IMR-90 (cell line): ENCODE results near the gene POLR1A. TPM values are rescaled to one million over a fixed set of nuclear protein-coding genes. Genes with fewer than 3 reads are reported as not detected.

Experiments
- ATAC-seq: fragments of 200-7000 bp; cut with Tn5 transposase; 2 replicates; pipeline ENCODE4 v1.9.1; 2020; ENCODE audit warnings: low read depth, mild to moderate bottlenecking, moderate library complexity
- BruUV-seq: library from RNA; stranded (reverse); fragments of 400-500 nt; replicated peaks from 2 replicates; lab custom pipeline; 2021; lab: Mats Ljungman, UMichigan
- CTCF ChIA-PET: fragments of 300-600 bp; formaldehyde crosslinking; extraction: SDS; loops from one replicate; lab custom pipeline; 2021; ENCODE audit warnings: antibody characterized with exemption; lab: Yijun Ruan, JAX
- POLR2A ChIA-PET: fragments of 300-600 bp; sonication (Branson Sonifier 250); formaldehyde crosslinking; loops from one replicate; lab custom pipeline; 2022; ENCODE audit warnings: antibody characterized with exemption; ENCODE audit not compliant: unreplicated experiment; lab: Charles Lee
- DNase-seq: peaks from one replicate; pipeline ENCODE4 v3.0.0; 2013
- H2AFZ ChIP-seq: replicated peaks from 2 replicates; pipeline ENCODE3; 2013; ENCODE audit warnings: low read length, mild to moderate bottlenecking; ENCODE audit not compliant: poor library complexity
- H2AK5ac ChIP-seq: 2 replicates; pipeline ENCODE4 v1.6.1; 2013; ENCODE audit warnings: low read depth, low read length, inconsistent platforms
- H2AK9ac ChIP-seq: replicated peaks from 2 replicates; pipeline ENCODE3; 2013; ENCODE audit warnings: mild to moderate bottlenecking, low read depth, low read length, moderate library complexity; ENCODE audit not compliant: poor library complexity
- H2BK120ac ChIP-seq: 2 replicates; pipeline ENCODE4 v1.6.1; 2013; ENCODE audit warnings: low read depth, low read length, inconsistent platforms
- H2BK15ac ChIP-seq: 3 replicates; pipeline ENCODE4 v1.6.1; 2013; ENCODE audit warnings: low read depth, low read length, inconsistent platforms
- H2BK20ac ChIP-seq: 2 replicates; pipeline ENCODE4 v1.6.1; 2013; ENCODE audit warnings: low read depth, mild to moderate bottlenecking, inconsistent platforms, low read length, moderate library complexity
- H2BK5ac ChIP-seq: 2 replicates; pipeline ENCODE4 v1.6.1; 2013; ENCODE audit warnings: mild to moderate bottlenecking, low read depth, low read length, inconsistent platforms; ENCODE audit not compliant: poor library complexity, severe bottlenecking
- H3K14ac ChIP-seq: replicated peaks from 2 replicates; pipeline ENCODE4 v1.6.1; 2013; ENCODE audit warnings: low read depth, low read length, inconsistent platforms
- H3K18ac ChIP-seq: 2 replicates; pipeline ENCODE4 v1.6.1; 2013; ENCODE audit warnings: low read depth, low read length, control low read depth
- H3K23ac ChIP-seq: 2 replicates; pipeline ENCODE4 v1.6.1; 2013; ENCODE audit warnings: low read depth, low read length, inconsistent platforms
- H3K27ac ChIP-seq: 2 replicates; pipeline ENCODE4 v1.5.1; 2013; ENCODE audit warnings: mild to moderate bottlenecking, control low read depth, low read length; ENCODE audit not compliant: insufficient read depth
- H3K27me3 ChIP-seq: 2 replicates; pipeline ENCODE4 v1.6.1; 2013; ENCODE audit warnings: low read length; ENCODE audit not compliant: control insufficient read depth, insufficient read depth
- H3K36me3 ChIP-seq: 2 replicates; pipeline ENCODE4 v1.6.1; 2013; ENCODE audit warnings: low read length, mixed read lengths; ENCODE audit not compliant: control insufficient read depth, insufficient read depth
- H3K4ac ChIP-seq: 2 replicates; pipeline ENCODE4 v1.6.1; 2013; ENCODE audit warnings: low read depth, low read length, inconsistent platforms
- H3K4me1 ChIP-seq: 2 replicates; pipeline ENCODE4 v1.6.1; 2013; ENCODE audit warnings: low read length, mixed read lengths; ENCODE audit not compliant: control insufficient read depth, insufficient read depth
- H3K4me2 ChIP-seq: 2 replicates; pipeline ENCODE4 v1.6.1; 2013; ENCODE audit warnings: low read depth, mild to moderate bottlenecking, control low read depth, low read length, moderate library complexity
- H3K4me3 ChIP-seq: 2 replicates; pipeline ENCODE4 v1.5.1; 2013; ENCODE audit warnings: low read depth, mild to moderate bottlenecking, control low read depth, low read length, moderate library complexity; ENCODE audit not compliant: insufficient read depth
- H3K56ac ChIP-seq: 2 replicates; pipeline ENCODE4 v1.6.1; 2013; ENCODE audit warnings: low read length, inconsistent platforms; ENCODE audit not compliant: insufficient read depth; ENCODE audit errors: extremely low read depth
- H3K79me1 ChIP-seq, 2 experiments: 2 replicates each; pipeline ENCODE4 v1.6.1; 2013; ENCODE audit warnings: low read length in 2 of 2, inconsistent platforms in 1 of 2, low read depth in 1 of 2
- H3K9ac ChIP-seq: 2 replicates; pipeline ENCODE4 v1.6.1; 2013; ENCODE audit warnings: low read depth, low read length, control low read depth
- H3K9me1 ChIP-seq: 2 replicates; pipeline ENCODE4 v1.6.1; 2013; ENCODE audit warnings: low read length, inconsistent platforms; ENCODE audit not compliant: insufficient read depth
- H3K9me3 ChIP-seq: 2 replicates; pipeline ENCODE4 v1.6.1; 2013; ENCODE audit warnings: low read length; ENCODE audit not compliant: control insufficient read depth, insufficient read depth
- H4K20me1 ChIP-seq: 2 replicates; pipeline ENCODE4 v1.6.1; 2013; ENCODE audit warnings: low read length, inconsistent platforms; ENCODE audit not compliant: insufficient read depth
- H4K5ac ChIP-seq: 2 replicates; pipeline ENCODE4 v1.6.1; 2013; ENCODE audit warnings: mild to moderate bottlenecking, low read depth, low read length, control low read depth
- H4K8ac ChIP-seq, 2 experiments: 2 replicates each; pipeline ENCODE4 v1.6.1; 2013; ENCODE audit warnings: low read depth in 2 of 2, low read length in 2 of 2, control low read depth in 1 of 2, inconsistent platforms in 1 of 2
- H4K91ac ChIP-seq: 2 replicates; pipeline ENCODE4 v1.6.1; 2013; ENCODE audit warnings: low read depth, low read length, inconsistent platforms; ENCODE audit not compliant: insufficient read depth
- BHLHE40 ChIP-seq: fragments of 150-350 bp; IDR thresholded peaks from 2 replicates; pipeline ENCODE4 v1.6.1; 2016; ENCODE audit warnings: mild to moderate bottlenecking, low read depth, low read length
- CEBPB ChIP-seq: IDR thresholded peaks from 2 replicates; pipeline ENCODE4 v1.6.1; 2012; ENCODE audit warnings: low read depth, low read length, improper control_type of control experiment
- CHD1 ChIP-seq: IDR thresholded peaks from 2 replicates; pipeline ENCODE4 v1.6.1; 2012; ENCODE audit warnings: low read depth, low read length, improper control_type of control experiment
- CTCF ChIP-seq: conservative IDR thresholded peaks from 2 replicates; pipeline ENCODE4 v1.5.1; 2012; ENCODE audit warnings: mild to moderate bottlenecking, low read depth, low read length, improper control_type of control experiment
- FOS ChIP-seq: fragments of 150-350 bp; IDR thresholded peaks from 2 replicates; pipeline ENCODE4 v1.6.1; 2016; ENCODE audit warnings: low read depth, low read length
- MXI1 ChIP-seq: IDR thresholded peaks from 2 replicates; pipeline ENCODE4 v1.6.1; 2012; ENCODE audit warnings: low read depth, mild to moderate bottlenecking, low read length, moderate library complexity, borderline replicate concordance
- RAD21 ChIP-seq: IDR thresholded peaks from 2 replicates; pipeline ENCODE4 v1.6.1; 2012; ENCODE audit warnings: low read length, improper control_type of control experiment
- RCOR1 ChIP-seq: IDR thresholded peaks from 2 replicates; pipeline ENCODE4 v1.6.1; 2012; ENCODE audit warnings: mild to moderate bottlenecking, low read length, improper control_type of control experiment; ENCODE audit not compliant: insufficient replicate concordance
- RFX5 ChIP-seq: IDR thresholded peaks from 2 replicates; pipeline ENCODE4 v1.8.0; 2012; ENCODE audit warnings: low read depth, mild to moderate bottlenecking, low read length, moderate library complexity
- SMC3 ChIP-seq: fragments of 150-350 bp; IDR thresholded peaks from 2 replicates; pipeline ENCODE4 v1.6.1; 2016; ENCODE audit warnings: low read depth, mild to moderate bottlenecking, antibody characterized with exemption, low read length, moderate library complexity
- WGBS, 2 experiments: methylation state at CpG; one replicate each; pipeline versions ENCODE4 v1.1.5 to v1.1.7; 2013; ENCODE audit warnings: missing lambda C conversion rate in 2 of 2; ENCODE audit not compliant: insufficient read length in 1 of 2; ENCODE audit errors: extremely low coverage in 2 of 2; 5-methylcytosine and 5-hydroxymethylcytosine counted together
- dilution Hi-C: fragments of 300-500 bp; cut with HindIII; formaldehyde crosslinking; loops from one replicate; pipeline ENCODE4 v1.14.3; 2018; ENCODE audit warnings: low sequenced_read_pairs; ENCODE audit not compliant: unreplicated experiment
- in situ Hi-C: fragments of 300-500 bp; cut with MboI; formaldehyde crosslinking; loops from 3 replicates; pipeline ENCODE4 v1.14.3; 2019; ENCODE audit warnings: low sequenced_read_pairs, inconsistent platforms, mixed read lengths
- intact Hi-C: fragments of 100-400 bp; cut with micrococcal nuclease; formaldehyde crosslinking; loops from 2 replicates; pipeline ENCODE4 v1.10.0; 2022
- polyA plus RNA-seq, 3 experiments: library from polyadenylated mRNA; depleted of rRNA; stranded (reverse); fragments of >200 nt; gene quantifications; 2 replicates each; pipeline ENCODE4 v1.2.3, GENCODE V29; 2012; ENCODE audit warnings: low replicate concordance in 1 of 3
- total RNA-seq: library from RNA; depleted of rRNA; stranded (reverse); fragments of >200 nt; gene quantifications from 2 replicates; pipeline ENCODE4 v1.2.3, GENCODE V29; 2012
- TF ChIP-seq, protein P1 (sequence below): fragments of 150-350 bp; IDR thresholded peaks from 2 replicates; pipeline ENCODE4 v1.6.1; 2017; ENCODE audit warnings: mild to moderate bottlenecking, antibody characterized with exemption, low read length, low read depth

Gene POLR1A
- total and polyA plus RNA-seq, 2 of the 4 experiments (the other 2 are of a cell fraction): 7.6 to 27.4 TPM

DNA sequence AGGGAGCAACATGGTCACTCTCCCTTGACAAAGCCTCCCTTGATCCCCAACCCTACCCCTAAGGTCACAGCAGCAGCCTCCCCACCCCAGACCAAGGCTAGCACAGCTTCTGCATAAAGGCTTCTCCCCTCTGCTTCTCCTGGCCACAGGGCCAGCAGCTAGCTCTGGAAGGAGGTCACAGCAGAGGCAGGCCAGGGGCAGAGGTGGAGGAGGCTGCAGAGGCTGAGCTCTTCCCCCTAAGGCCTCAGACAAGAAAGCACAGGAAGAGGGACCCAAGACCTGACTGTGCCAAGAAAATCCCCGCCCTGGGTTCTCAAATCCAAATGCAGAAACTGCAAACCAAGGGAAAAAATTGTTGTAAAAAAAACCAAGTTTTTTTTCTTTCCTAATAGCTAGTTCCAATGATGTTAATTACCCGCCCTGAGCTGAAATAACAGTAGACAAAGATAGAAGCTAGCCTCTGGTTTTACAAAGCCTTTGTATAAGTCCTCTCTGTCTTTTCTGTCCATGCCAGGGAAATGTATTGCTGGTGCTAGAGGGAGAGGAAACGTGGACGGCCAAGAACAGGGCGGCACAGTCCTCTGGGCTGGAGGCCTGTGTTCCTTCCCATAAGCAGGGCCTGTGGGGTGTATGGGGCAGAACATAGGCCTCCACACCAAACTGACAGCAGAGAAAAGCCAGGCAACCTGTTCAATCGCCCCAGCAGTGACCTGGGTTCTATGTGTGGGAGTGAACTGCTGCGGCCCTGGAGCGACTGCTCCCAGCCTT lies 79.5 kb downstream of the POLR1A start (continued):
- no peak for TF ChIP-seq CEBPB

- no peak overlapping the region for H3K4me2 ChIP-seq
- no peak overlapping the region for H2BK20ac ChIP-seq
- H3K14ac ChIP-seq: no peak overlapping the region
- no peak overlapping the region for H2AK5ac ChIP-seq
- no peak overlapping the region for H3K23ac ChIP-seq
- no peak overlapping the region for H4K5ac ChIP-seq
- WGBS, 2 experiments: no CpG with 5 or more reads among the region's 7 CpGs
- H3K36me3 ChIP-seq: peaks cover 44% of the 10 kb centered on the region
- no peak overlapping the region for H2AFZ ChIP-seq
- no peak overlapping the region for H3K4me3 ChIP-seq
- no peak overlapping the region for H3K27ac ChIP-seq
- TF ChIP-seq CHD1 (no peak), BHLHE40 (no peak), MXI1 (no peak), SMC3 (no peak), RAD21 (no peak), CEBPB (no peak), RFX5 (no peak), CTCF (no peak), RCOR1 (no peak), FOS (no peak)
- TF ChIP-seq, protein P1, sequence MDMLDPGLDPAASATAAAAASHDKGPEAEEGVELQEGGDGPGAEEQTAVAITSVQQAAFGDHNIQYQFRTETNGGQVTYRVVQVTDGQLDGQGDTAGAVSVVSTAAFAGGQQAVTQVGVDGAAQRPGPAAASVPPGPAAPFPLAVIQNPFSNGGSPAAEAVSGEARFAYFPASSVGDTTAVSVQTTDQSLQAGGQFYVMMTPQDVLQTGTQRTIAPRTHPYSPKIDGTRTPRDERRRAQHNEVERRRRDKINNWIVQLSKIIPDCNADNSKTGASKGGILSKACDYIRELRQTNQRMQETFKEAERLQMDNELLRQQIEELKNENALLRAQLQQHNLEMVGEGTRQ: no peak
- peaks cover 14% of the 10 kb centered on the region for H3K9me1 ChIP-seq
- H2AK9ac ChIP-seq: no peak overlapping the region
- dilution Hi-C loops: no loop called here
- H3K9me3 ChIP-seq: no peaks in the 10 kb centered on the region
- H3K9ac ChIP-seq: no peak overlapping the region
- H3K27me3 ChIP-seq: no peaks in the 10 kb centered on the region
- no peak overlapping the region for H4K8ac ChIP-seq
- intact Hi-C loops: no loop called here
- no peaks in the 10 kb centered on the region for H4K20me1 ChIP-seq
- H3K4me1 ChIP-seq: peaks cover 7% of the 10 kb centered on the region; the same call in 1 of the 2 replicates
- ATAC-seq: no peak; the same call in 1 of the 2 replicates
- ChIA-PET CTCF (interaction anchor here (1.0 kb wide), 1 partner anchor 11 kb away, joined by 3 read pairs; no protein-coding TSS in a partner anchor), POLR2A (no interaction called here)
- H3K4ac ChIP-seq: no peak overlapping the region
- H4K91ac ChIP-seq: no peak overlapping the region
- no peaks in the 10 kb centered on the region for H3K79me1 ChIP-seq
- H2BK120ac ChIP-seq: no peak overlapping the region
- BruUV-seq: no TSS peak
- in situ Hi-C loops: no loop called here
- no peak overlapping the region for H3K56ac ChIP-seq
- H3K18ac ChIP-seq: no peak overlapping the region
- no peak overlapping the region for H2BK5ac ChIP-seq
- no peak overlapping the region for H2BK15ac ChIP-seq
- DNase-seq: no peak
These were observed 80.4 kb downstream of the POLR1A start for GRCh38 chr2:86025229-86025820.
